Muscle layer of colon (tissue), 2 donors: Measurements from ENCODE around the gene ATXN2.
"Not testable (repeated sequence)": the region's sequence is repeated elsewhere in the genome, so short reads cannot be mapped to it uniquely, and the experiment has no call there.

ENCODE experiments used
- H3K27ac ChIP-seq: one replicate; pipeline ENCODE4 v1.7.0; 2013; ENCODE audit warnings: low read depth, mild to moderate bottlenecking, low read length, moderate library complexity
- H3K27me3 ChIP-seq, 2 donors: one replicate each; pipeline ENCODE4 v1.7.0; 2013; ENCODE audit warnings: low read length in 2 of 2, mild to moderate bottlenecking in 2 of 2; ENCODE audit not compliant: insufficient read depth in 2 of 2, control insufficient read depth in 1 of 2
- H3K36me3 ChIP-seq: one replicate; pipeline ENCODE4 v1.7.0; 2013; ENCODE audit warnings: mild to moderate bottlenecking, low read length; ENCODE audit not compliant: insufficient read depth
- H3K4me1 ChIP-seq: one replicate; pipeline ENCODE4 v1.7.0; 2013; ENCODE audit warnings: mild to moderate bottlenecking, low read length; ENCODE audit not compliant: insufficient read depth
- H3K4me3 ChIP-seq, 2 donors: one replicate each; pipeline ENCODE4 v1.7.0; 2013; ENCODE audit warnings: low read length in 2 of 2, low read depth in 1 of 2, mild to moderate bottlenecking in 1 of 2, moderate library complexity in 1 of 2
- H3K9ac ChIP-seq: one replicate; pipeline ENCODE4 v1.7.0; 2013; ENCODE audit warnings: low read length
- H3K9me3 ChIP-seq: one replicate; pipeline ENCODE4 v1.7.0; 2013; ENCODE audit warnings: mild to moderate bottlenecking, low read length
- donor health status: abdominal sarcoma.
- donor health status: Adenocarcinoma of cecum.

The ATXN2 gene

DNA sequence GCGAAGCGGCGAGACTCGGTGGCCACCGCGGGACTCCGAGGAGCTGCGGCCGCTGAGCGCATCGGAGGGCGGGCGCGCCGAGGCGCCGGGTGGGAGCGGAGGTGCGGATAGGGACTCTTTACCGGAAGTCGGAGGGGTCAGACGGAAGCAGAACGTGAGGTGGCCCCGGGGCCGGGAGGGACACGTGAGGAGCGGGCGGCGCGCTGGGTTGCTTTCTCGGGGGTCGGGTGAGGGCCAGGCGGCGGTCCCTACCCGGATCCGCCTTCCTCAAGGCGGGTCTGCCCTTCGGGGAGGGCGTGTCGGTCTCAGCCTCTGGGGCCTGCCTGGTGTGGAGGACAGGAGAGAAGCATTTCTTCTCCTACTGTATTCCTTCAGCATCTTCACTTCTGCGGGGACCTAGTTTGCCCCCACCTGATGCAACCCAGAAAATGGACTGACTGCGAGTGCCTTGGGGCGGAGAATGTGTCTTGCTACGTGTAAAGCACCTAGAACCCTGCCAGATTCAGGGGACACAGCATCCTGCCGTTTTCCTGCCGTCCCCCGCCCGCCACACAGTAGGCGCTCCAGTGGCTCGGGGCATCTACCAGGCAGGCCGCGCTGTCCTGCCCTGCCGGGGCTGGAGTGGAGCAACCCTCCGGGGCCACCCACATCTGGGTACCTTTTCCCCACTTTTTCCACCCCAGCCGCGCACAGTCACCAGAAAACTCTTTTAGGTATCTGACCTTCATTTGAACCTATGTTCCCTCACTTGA lies 514 bp upstream of the ATXN2 start:
- Histone ChIP-seq H3K36me3 (no peaks in the 10 kb centered on the region), H3K27me3 (no peaks in the 10 kb centered on the region), H3K27ac (peak overlapping the region; percentile 71), H3K9ac (peak overlapping the region; percentile 51), H3K4me1 (peaks cover 29% of the 10 kb centered on the region), H3K4me3 (peak overlapping the region; percentile 44 to 69), H3K9me3 (no peaks in the 10 kb centered on the region)

DNA sequence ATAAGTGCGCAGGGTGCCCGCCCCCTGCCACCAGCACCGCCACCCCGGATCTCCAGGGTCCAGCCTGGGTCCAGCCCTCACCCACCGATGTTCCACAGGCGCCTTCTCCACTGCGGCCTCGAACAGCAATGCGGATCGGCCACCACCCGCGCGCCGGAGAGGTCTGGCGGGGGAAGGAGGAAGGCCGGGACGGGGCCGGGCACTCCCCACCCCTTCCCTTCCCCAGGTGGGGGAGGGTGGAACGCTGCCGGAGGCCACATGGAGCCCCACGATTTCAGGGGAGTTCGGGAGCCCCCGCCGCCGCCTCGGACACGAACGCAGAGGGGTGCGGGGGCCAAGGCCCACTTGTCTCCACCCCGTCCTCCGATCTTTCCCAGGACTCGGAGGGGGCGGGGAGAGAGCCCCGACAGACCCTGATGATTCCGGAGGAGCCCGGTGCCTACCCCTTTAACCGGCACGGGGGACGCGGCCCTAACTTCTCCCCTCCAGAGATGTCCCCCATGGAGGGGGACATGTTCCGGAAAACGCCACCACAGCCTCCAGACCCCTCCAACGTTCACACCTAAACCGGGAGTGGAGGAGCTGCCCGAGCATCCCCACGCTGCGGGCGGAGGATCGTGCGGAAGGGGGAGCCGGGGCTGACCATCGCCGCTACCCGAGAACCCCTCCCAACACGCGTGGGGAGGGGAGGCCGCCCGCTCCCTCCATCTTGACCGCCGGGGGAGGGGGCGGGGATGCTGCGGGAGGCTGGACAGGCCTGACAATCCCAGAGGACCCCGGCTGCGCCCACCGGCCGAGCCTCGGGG lies 1.1 kb downstream of the ATXN2 start:
- H3K27me3 ChIP-seq, result no peaks in the 10 kb centered on the region
- peak overlapping the region; percentile 98 for H3K27ac ChIP-seq
- peak overlapping the region; percentile 64 to 87 for H3K4me3 ChIP-seq
- no peaks in the 10 kb centered on the region for H3K9me3 ChIP-seq
- H3K36me3 ChIP-seq, result no peaks in the 10 kb centered on the region
- H3K9ac ChIP-seq, result peak overlapping the region; percentile 74
- peaks cover 34% of the 10 kb centered on the region for H3K4me1 ChIP-seq

DNA sequence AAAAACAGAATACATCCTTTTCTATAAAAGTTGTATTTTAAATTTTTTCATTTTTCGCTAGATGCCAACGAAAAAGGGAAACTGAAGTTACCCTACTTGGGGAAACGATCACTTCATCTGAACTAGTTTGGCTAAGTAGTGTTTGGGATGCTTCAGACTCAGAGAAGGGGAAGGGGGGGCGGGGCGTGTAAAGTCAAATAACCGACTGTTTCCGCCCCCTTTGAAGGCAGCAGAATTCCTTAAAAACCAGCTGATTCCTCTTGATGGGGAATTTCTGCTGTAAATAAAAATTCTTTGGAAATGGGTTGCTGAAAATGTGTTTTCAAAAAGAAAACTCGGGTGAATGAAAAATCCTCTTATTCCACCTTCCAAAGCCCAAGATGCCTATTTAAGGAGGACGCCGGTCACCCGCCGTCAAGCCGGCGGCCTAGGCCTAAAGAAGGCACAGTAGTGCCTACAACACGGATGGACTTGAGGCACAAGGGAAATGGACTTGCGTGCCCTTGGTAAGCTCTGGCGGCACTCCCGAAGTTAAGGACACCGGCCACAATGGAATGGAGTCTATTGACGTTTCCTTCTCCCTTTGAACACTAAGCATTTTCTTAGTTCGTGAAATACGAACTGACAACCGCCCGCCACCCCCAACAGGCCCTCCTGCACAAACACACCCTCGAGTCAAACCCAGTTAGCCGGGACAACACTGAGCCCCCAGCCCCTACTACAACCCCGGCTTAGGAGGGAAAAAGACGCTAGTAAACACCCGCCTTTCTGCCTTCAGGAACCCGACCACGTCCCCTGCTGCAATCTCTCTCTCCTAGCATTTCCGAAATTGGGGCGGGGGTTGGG lies 1.9 kb downstream of the ATXN2 start:
- H3K9ac ChIP-seq, result peak overlapping the region; percentile 74
- H3K4me1 ChIP-seq, result peaks cover 34% of the 10 kb centered on the region
- peak overlapping the region; percentile 98 for H3K27ac ChIP-seq
- no peaks in the 10 kb centered on the region for H3K36me3 ChIP-seq
- peak overlapping the region; percentile 64 to 87 for H3K4me3 ChIP-seq
- no peaks in the 10 kb centered on the region for H3K9me3 ChIP-seq
- H3K27me3 ChIP-seq, result no peaks in the 10 kb centered on the region

DNA sequence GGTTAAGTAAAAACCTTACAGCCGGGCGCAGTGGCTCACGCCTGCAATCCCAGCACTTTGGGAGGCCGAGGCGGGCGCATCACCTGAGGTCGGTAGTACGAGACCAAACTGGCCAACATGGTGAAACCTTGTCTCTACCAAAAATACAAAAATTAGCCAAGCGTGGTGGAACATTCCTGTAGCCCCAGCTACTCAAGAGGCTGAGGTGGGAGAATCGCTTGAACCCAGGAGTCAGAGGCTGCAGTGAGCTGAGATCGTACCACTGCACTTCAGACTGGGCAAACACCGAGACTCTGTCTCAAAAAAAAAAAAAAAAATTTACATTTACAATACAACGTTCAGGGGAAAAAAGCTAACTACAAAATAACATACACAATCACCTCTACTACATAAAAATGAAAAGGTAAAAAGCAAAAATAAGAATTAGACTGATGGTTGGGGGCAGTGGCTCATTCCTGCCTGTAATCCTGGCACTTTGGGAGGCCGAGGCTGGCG lies 3.7 kb downstream of the ATXN2 start:
- not testable (repeated sequence) for H3K36me3 ChIP-seq, H3K9ac ChIP-seq, H3K9me3 ChIP-seq, H3K27ac ChIP-seq, H3K27me3 ChIP-seq
- peak overlapping the region in 1 of 2 donors; percentile 64 for H3K4me3 ChIP-seq
- peaks cover 39% of the 10 kb centered on the region for H3K4me1 ChIP-seq

DNA sequence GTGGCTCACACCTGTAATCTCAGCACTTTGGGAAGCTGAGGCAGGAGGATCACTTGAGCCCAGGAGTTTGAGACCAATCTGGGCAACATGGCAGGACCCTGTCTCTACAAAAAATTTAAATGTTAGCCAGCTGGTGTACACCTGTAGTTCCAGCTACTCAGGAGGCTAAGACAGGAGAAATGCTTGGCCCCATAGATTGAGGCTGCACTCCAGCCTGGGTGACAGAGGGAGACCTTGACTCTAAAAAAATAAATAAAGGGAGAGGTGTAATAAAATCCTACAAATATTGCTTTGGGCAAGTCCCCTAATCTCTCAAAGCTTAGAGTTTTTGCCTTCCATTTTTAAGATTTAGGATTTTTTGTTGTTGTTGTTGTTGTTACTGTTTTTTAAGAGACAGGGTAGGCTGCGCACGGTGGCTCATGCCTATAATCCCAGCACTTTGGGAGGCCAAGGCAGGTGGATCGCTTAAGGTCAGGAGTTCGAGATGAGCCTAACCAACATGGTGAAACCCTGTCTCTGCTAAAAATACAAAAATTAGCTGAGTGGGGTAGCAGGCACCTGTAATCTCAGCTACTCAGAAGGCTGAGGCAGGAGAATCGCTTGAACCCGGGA lies 7.6 kb downstream of the ATXN2 start:
- H3K27ac ChIP-seq, H3K9me3 ChIP-seq, H3K36me3 ChIP-seq, H3K4me3 ChIP-seq, H3K9ac ChIP-seq, H3K27me3 ChIP-seq: not testable (repeated sequence)
- peaks cover 39% of the 10 kb centered on the region for H3K4me1 ChIP-seq

DNA sequence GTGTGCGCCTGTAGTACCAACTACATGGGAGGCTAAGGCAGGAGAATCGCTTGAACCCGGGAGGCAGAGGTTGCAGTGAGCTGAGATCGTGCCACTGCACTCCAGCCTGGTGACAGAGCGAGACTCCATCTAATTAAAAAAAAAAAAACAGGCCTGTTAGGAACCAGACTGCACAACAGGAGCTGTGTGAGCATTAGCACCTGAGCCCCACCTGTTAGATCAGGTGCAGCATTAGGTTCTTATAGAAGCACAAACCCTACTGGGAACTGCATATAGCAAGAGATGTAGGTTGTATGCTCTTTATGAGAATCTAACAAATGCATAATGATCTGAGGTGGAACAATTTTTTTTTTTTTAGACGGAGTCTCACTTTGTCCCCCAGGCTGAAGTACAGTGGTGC lies 8.6 kb downstream of the ATXN2 start:
- Histone ChIP-seq H3K9me3 (no peaks in the 10 kb centered on the region), H3K4me3 (no peak overlapping the region), H3K27ac (no peak overlapping the region), H3K9ac (no peak overlapping the region), H3K27me3 (no peaks in the 10 kb centered on the region), H3K4me1 (peaks cover 30% of the 10 kb centered on the region), H3K36me3 (no peaks in the 10 kb centered on the region)

DNA sequence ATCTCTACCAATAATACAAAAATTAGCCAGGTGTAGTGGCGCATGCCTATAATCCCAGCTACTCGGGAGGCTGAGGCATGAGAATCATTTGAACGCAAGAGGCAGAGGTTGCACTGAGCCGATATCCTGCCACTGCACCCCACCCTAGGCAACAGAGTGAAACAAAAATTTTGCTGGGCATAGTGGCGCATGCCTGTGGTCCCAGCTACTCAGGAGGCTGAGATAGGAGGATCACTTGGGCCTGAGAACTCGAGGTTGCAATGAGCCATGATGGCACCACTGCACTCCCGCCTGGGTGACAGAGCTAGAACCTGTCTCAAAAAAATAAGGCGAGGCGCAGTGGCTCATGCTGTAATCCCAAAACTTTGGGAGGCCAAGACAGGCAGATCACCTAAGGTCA lies 9.5 kb downstream of the ATXN2 start:
- peaks cover 22% of the 10 kb centered on the region for H3K4me1 ChIP-seq
- H3K27ac ChIP-seq, result no peak overlapping the region

DNA sequence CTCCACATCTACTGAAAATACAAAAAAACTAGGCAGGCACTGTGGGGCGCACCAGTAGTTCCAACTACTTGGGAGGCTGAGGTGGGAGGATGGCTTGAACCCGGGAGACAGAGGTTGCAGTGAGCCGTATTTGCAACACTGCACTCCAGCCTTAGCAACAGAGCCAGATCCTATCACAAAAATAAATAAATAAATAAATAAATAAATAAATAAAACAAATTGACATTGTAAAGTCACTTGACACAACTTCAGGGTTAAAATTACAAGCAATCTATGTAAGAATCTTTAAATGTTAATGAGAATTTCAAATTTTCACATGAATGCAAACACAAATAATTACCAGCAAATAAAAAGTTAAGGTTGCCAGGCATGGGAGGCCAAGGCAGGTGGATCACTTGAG lies 11.1 kb downstream of the ATXN2 start:
- Histone ChIP-seq H3K27ac (no peak overlapping the region), H3K9me3 (no peaks in the 10 kb centered on the region), H3K4me1 (peaks cover 17% of the 10 kb centered on the region), H3K27me3 (no peaks in the 10 kb centered on the region), H3K4me3 (no peak overlapping the region), H3K9ac (no peak overlapping the region), H3K36me3 (no peaks in the 10 kb centered on the region)

More for the DNA sequence above, 9.5 kb downstream of the ATXN2 start:
- H3K27me3 ChIP-seq, result no peaks in the 10 kb centered on the region
- no peak overlapping the region for H3K9ac ChIP-seq
- H3K4me3 ChIP-seq, result no peak overlapping the region
- no peaks in the 10 kb centered on the region for H3K9me3 ChIP-seq
- no peaks in the 10 kb centered on the region for H3K36me3 ChIP-seq

DNA sequence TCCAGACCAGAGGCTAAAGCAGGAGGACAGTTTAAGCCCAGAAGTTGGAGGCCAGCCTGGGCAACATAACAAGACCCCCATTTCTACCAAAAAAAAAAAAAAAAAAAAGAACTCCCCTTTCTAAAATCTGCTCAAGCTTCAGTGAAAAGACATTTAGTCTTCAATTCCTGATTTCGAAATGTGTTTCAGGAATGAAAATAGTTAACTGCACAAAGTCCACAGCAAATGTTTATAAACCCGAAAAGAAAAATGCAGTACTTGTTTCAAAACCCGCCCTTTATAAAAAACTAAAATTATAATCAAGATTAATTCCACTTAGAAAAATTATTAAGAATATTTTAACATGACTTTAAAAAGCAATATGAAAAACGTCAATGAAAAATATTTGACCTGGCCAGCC lies 12.1 kb downstream of the ATXN2 start:
- no peak overlapping the region for H3K27ac ChIP-seq
- H3K9ac ChIP-seq, result no peak overlapping the region
- H3K27me3 ChIP-seq, result no peaks in the 10 kb centered on the region
- no peaks in the 10 kb centered on the region for H3K9me3 ChIP-seq
- H3K4me1 ChIP-seq, result peaks cover 17% of the 10 kb centered on the region
- no peaks in the 10 kb centered on the region for H3K36me3 ChIP-seq
- H3K4me3 ChIP-seq, result no peak overlapping the region

DNA sequence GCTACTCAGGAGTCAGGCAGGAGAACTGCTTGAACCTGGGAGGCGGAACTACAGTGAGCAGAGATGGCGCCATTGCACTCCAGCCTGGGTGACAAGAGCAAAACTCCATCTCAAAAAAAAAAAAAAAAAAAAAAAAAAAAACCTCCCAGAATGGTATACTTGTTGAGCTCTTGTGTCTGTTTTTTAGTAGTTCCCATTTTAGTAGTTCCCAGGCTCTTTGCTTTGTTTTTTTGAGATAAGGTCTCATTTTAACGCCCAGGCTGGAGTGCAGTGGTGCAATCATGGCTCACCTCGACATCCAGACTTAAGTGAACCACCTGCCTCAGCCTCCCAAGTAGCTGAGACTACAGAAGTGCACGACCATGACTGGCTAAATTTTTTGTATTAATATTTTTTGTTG lies 13.4 kb downstream of the ATXN2 start:
- Histone ChIP-seq H3K9ac (no peak overlapping the region), H3K27me3 (no peaks in the 10 kb centered on the region), H3K36me3 (no peaks in the 10 kb centered on the region), H3K4me1 (peaks cover 22% of the 10 kb centered on the region), H3K27ac (no peak overlapping the region), H3K4me3 (no peak overlapping the region), H3K9me3 (no peaks in the 10 kb centered on the region)

DNA sequence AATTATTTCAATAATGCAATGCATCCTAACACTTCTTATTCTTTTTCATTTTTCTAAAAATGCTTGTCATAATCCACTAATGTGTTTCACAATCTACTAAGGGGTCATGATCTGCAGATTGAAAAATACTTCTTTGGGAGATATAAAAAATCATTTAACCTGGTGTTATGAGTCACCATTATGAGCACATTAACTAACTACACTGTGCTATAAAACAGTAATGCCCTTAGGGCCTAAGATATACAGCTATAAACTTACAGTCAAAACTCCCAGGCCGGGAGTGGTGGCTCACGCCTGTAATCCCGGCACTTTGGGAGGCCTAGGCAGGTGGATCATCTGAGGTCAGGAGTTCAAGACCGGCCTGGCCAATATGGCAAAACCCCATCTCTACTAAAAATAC lies 14.2 kb downstream of the ATXN2 start:
- H3K27ac ChIP-seq, result no peak overlapping the region
- H3K4me3 ChIP-seq, result no peak overlapping the region
- H3K4me1 ChIP-seq, result peaks cover 19% of the 10 kb centered on the region
- H3K27me3 ChIP-seq, result no peaks in the 10 kb centered on the region
- no peak overlapping the region for H3K9ac ChIP-seq
- H3K36me3 ChIP-seq, result no peaks in the 10 kb centered on the region
- H3K9me3 ChIP-seq, result no peaks in the 10 kb centered on the region
